Lung microvascular endothelial cell (primary cell): ENCODE data around the gene TANC1. TPM values are rescaled to one million over a fixed set of nuclear protein-coding genes. Genes with fewer than 3 reads are reported as not detected.
"Not testable (repeated sequence)": the region's sequence is repeated elsewhere in the genome, so short reads cannot be mapped to it uniquely, and the experiment has no call there.

Experiments used
- DNase-seq, 2 donors: peaks; one replicate each; pipeline versions ENCODE4 v3.0.0 to v3.0.0-alpha.2; 2010; ENCODE audit warnings: low read depth in 2 of 2
- total RNA-seq: library from RNA; depleted of rRNA; stranded (reverse); fragments of >200 nt; gene quantifications from 2 replicates; pipeline ENCODE4 v1.2.1, GENCODE V29; 2014

TANC1 gene
- total RNA-seq, 1 donor from 2014 or later: 64.7 TPM

DNA sequence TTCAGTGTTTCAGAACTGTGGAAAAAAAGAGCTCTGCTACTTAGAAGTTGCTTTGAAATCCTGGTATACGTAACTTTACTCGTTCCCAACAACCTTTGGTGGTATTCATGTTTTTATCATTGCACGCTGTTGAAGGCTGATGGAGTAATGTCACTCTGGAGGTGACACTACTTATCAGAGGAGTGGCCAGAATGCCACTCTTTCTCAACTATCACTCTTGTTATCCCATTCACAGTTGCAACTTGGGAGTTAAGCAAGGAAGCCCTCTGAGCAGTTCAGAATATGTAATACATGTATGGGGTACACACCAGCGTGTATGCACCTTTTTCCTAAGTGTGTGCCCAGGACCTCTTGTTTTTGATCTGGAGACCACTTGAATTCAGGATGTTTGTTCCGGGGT lies 53.6 kb downstream of the TANC1 start:
- DNase-seq: no peak

DNA sequence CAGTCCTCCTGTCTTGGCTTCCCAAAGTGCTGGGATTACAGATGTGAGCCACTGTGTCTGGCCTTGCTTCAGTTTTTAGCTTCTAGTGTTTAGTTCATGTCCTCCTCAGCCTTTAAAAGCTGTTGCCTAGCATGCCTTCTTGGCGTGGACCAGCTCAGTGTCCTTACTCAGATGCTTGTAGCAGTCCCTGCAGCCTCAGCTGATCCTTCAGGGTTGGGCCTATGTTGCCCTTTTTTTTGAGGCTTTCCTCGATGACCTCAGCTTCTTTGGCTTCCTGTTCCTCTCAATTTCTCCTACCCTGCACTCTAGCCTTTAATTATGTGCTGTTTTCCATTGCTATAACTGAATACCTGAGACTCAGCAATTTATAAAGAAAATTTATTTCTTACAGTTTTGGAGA lies 57.7 kb downstream of the TANC1 start:
- no peak for DNase-seq

DNA sequence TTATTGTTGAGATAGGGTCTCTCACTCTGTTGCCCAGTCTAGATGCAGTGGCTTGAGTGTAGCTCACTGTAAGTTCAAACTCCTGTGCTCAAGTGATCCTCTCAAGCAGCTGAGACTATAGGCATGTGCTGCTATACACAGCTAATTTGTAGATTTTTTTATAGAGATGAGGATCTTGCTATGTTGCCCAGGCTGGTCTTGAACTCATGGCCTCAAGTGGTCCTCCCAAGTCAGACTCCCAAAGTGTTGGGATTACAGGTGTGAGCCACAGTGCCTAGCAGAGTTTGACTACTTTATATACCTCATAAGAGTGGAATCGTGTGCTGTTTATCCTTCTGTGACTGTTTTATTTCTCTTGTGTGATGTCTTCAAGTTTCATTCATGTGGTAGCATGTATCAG lies 60.3 kb downstream of the TANC1 start:
- no peak for DNase-seq

DNA sequence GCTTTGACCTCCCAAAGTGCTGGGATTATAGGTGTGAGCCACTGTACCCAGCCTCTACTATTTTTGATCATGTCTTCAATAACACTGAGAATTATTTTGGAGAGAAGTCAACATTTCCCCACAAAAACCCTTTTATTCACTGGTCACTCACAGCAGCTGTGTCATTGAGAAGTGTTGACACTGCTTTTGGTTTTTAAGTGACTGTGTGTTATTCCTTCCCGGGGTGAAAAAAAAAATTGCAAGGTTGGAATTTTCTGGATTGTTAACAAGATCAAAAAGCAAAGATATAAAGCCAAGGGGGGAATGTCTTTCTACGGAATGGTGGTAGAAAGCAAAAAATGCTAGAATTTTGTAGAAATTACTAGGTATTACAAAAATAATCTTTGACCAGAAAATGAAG lies 61.5 kb downstream of the TANC1 start:
- no peak for DNase-seq

DNA sequence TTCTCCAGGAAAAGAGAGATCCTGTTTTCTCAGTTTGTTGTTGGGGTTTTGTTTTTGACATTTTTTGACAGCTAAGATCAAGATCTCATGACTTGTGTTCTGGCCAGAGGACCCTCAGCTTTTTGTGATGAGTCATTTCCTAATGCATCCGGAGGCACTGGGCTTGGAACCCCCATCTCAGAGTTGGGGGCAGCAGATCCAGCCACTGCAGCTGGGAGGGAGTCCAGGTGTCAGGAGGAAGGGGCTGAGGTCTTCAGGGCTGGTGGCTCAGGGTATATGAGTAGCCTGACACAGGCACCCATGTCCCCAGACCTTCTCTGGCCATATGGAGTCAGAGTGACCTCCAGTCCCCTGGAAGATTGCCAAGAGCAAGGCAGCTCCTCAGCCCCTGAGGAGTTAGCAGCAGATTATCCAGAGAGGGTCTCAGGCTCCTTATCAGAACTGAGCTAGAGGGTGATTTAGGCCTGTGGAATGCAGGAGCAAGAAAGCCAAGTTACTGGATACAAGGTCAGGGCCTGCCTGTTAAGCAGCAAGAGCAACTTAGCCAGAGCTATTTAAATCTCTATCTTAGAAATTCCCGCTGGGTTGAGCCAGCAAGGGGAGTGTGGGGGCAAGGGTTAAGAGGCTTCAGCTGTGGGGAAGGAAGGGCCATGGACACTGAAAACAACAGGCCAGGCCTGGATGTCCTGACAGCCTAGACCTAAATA lies 62.4 kb downstream of the TANC1 start:
- peak; percentile 37 to 92 for DNase-seq

DNA sequence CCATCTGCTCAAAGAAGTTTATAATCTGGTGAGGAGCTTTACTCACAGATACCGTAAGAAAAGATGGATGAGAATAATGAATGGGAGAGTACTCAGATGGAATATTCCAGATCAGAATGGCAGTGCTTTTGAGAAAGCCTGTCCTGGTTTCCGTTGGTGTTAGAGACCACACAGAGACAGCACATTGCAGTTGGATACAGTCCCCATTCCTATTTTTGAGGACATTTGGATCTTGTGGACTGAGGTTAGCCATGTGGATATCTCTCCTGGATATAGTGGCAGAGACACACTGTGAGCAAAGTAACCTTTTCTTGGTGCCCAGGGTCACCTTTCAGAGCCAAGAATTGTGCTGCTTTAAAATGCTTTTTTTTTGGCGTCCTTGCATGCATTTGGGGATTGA lies 63.7 kb downstream of the TANC1 start:
- DNase-seq: no peak

DNA sequence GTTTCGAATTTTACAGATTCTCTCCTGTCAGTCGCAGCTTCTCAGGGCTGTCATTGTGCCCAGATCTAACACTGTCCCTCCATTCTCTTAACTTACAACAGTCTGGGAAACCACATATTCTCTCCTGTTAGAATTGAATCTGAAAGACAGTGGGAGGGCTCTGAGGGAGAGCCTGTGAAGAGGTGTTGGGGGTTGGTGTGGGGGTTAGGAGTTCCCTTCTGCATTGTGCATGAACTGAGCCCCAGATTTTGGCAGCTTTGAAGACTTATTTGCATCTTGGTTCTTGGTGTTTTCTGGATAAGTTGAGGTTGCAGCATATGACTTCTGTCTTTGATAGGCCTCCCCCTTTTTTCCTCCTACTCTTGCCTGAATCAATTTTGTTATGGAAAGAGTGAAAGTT lies 64.1 kb downstream of the TANC1 start:
- no peak for DNase-seq

DNA sequence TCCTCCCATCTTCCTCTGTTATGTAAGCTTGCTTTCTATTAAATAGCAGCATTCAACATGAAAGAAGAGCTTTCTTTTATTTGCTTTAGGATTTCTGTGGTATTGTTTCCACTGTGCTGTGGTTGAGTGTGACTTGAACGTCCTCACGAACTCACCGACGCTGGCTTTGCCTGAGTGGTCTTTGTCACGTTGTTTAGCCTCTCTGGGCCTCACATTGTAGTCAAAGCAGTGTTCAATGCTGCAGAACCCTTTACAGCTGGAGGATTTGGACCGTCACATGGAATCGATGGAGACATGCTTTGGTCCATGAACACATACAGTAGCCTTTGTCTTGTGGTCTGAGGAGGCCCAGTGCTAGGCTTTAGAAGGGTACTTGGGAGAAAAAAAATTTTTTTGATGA lies 66.3 kb downstream of the TANC1 start:
- DNase-seq: no peak

DNA sequence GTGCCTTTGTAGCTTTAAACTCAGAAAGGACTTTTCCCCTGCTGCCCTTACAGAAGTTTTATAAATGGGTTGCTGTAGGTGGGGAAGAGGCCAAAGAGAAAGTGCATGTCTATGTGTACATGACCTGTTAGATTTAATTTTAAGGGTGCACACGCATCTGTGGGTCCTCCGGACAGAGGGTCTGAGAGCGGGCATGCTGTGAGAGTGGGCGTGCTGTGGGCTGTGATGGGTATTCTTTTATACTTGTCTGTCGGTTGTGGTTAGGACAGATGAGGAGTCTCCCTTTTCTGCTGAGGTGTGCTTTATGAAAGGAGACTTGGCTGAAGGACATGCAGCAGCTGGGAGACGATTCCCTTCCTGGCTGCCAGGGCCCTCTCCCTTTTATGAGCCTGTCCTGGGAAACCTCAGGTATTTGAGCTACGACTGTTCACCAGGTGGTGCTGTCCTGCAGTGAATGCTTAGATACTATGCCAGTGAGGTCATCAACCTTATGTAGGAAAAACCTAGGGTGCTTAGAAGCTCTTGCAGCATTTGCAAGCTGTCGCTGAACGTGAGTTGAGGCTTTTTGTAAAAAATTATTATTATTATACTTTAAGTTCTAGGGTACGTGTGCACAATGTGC lies 67.5 kb downstream of the TANC1 start:
- peak; percentile 53 to 67 for DNase-seq

DNA sequence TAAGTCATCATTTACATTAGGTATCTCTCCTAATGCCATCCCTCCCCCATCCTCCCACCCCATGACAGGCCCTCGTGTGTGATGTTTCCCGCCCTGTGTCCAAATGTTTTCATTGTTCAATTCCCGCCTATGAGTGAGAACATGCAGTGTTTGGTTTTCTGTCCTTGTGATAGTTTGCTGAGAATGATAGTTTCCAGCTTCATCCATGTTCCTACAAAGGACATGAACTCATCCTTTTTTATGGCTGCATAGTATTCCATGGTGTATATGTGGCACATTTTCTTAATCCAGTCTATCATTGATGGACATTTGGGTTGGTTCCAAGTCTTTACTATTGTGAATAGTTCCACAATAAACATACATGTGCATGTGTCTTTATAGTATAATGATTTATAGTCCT lies 68.0 kb downstream of the TANC1 start:
- DNase-seq: not testable (repeated sequence)

DNA sequence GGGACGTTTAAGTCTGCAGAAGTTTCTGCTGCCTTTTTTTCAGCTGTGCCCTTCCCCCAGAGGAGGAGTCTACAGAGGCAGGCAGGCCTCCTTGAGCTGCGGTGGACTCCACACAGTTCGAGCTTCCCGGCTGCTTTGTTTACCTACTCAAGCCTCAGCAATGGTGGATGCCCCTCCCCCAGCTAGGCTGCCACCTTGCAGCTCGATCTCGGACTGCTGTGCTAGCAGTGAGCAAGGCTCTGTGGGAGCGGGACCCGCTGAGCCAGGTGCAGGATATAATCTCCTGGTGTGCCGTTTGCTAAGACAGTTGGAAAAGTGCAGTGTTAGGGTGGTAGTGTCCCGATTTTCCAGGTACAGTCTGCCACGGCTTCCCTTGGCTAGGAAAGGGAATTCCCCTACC lies 72.9 kb downstream of the TANC1 start:
- not testable (repeated sequence) for DNase-seq

DNA sequence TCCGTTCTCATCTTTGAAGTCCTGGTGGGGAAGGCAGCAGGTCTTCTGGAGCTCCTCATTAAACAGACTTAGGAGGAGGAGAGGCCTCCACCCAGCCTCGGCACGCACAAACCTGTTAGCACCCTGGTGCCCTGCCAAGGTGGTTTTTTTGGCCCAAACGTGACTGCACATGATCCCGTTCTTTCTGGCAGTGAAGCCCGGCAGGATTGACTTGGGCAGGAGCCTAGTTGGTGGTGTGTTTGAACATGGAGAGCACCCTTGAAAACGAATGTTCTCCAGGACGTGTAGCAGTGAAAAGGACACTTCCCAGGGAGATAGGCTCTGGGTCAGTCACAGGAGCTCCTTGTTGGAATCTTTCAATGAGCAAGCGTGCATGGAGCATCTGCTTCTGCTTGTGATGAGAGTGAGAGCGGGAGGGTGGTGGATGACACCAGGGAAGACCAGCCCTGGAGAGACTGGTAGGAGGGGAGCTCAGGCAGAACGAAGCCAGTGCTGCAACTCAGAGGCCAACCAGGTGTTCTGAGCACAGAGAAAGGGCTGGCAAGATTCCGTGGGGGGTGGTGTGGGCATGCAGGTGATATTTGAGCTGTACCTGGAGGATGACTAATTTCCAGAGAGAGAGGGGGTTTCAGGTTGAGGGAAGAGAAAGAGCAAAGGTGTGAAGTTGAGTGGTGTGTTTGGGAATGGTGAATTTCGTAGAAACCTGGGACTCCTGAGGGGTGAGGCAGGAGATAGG lies 73.8 kb downstream of the TANC1 start:
- no peak for DNase-seq

DNA sequence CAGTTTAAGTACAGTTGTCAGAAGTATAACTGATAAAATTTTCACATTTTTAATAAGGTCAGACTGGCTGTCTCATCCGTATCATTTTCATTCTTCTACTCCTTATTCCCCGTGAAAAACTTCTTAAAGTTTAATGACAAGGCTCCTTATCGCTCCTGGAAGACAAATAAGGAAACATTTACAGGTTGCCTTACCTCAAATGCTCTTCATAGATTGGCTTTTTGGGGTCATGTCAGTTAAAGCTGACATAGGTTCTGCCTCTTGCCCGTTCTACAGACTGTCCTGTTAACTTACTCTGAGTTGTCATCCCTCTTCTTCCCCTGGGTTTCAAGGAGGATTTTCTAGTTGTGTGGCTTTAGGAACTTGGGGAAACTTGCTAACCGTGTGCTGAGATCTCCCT lies 75.3 kb downstream of the TANC1 start:
- no peak for DNase-seq

DNA sequence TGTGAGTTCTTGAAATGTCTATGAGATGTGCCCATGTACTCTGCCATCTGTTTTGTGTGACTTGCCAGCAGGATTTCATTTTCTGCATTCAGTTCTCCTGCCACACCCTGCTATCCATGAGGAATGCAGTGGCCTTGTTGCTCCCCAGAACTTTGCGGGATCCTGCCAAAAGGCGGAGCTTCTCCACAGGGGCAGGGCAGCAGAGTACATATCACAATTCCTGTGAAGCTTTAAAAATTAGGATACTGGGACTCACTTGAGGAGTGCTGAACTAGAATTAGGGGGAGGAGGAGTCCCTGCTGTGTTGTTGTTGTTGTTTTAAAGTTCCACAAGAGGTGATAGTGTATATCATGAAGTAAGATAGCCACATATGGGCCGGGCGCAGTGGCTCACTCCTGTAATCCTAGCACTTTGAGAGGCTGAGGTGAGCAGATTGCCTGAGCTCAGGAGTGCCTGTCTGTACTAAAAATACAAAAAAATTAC lies 76.4 kb downstream of the TANC1 start:
- DNase-seq: no peak

DNA sequence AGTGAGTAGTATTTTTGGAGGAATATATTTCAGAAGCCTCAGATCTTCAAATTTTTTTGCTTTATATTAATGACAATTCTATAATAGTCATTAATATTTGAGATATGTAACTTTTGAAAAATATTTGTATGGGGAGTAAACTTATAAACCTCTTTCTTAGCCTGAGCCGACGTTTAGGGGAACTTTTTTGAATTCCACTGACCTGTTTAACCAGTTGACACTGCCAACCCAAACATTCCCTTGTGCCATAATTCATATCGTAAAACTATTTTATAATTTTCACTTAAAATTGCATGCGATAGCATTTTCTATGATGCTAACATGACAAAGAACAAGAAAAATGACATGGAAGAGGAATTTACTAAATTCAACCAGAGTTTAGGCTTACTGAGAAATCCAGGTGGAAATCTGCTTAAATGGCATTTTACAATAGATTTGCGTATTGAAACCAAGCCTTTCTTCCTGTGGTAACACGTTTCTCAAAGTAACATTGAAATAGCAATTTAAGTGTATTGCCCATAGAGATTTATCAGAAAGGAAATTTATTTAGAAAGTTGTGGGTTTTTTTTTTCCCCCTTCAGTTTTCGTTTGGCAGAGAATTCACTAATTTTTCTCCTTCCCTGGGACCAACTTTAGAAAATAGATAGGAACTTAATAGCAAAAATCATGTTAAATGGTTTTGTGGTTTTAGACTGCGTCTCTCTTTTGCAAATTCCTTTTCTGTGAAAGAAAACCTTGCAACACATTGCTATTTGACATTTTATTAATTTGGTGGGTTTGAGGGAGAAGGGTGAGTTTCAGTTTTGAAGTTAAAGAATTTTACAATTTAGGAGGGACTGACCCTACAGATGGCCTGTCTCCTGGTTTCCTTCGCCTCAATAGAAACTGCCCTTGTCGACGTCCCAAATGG lies 77.4 kb downstream of the TANC1 start:
- peak in 1 of 2 donors; percentile 70 for DNase-seq

DNA sequence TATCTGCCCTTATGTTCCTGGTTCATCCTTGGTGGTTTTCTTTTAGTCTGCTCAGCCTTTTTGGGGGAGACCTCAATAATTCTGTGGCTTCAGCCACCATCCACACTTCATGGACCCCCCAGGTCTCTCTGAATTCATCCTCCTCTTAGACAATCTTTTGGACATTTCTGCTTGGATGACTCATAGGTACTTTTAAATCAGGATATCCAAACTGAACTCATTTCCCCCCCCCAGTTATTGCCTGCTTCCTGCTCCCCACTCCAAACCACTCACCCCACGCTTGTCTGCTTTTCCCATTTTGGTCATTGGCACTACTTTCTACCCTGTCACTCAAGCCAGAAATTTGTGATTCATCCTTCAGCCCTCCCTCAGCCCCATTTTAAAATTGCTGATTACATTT lies 78.5 kb downstream of the TANC1 start:
- peak; percentile 65 to 90 for DNase-seq

DNA sequence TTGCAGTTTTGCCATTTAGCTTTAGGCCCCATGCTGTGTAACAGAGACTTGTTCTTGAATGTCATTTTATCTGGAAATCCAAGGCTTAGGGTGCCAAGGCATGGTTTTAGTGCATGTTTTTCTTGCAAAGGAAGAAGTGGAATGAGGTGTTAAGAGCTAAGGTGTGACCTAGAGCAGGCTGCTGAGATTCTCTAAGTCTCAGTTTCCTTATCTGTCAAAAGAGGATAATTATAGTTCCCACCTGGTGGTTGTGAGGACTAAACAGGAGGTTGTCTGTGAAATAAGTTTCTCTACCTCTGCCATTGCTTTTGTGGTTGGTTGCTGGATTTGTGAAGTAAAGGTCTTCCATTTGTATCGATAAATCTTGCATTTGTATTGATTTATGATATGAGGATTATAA lies 82.0 kb downstream of the TANC1 start:
- no peak for DNase-seq

DNA sequence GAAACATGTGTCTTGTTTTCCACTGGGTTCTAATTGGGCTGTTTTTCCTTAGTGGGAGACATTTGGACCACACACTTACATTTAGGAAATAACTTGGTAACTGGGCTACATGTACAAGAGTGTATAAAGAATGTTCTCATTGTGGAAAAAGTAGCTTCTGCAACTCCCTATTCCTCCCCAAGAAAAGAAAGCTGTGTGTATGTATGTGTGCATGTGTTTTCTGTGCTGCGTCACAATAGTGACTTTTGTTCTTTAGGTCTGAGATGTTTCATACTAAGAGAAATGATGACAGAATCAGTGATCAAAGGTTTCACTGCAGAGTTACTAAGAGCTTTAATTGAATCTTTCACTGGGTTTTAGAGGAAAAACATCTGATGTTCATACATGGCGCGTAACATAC lies 82.7 kb downstream of the TANC1 start:
- DNase-seq: no peak

DNA sequence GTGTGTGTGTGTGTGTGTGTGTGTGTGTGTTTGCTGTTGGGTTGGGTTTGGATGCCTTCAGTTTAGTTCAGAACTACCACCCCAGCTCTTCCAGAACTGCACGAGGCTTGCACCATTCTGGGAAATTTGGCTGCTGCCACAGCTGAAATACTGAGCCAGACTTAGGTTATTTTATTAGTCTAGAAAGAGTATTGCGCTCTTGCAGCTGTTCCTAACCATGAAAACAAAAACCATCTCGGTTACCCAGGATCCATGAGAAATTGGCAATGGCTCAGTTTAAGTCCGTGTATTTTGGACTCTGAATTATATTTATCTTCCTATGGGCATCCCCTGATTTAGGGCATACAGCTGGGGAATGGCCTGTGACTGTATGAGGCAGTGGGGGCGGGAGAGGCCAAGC lies 83.2 kb downstream of the TANC1 start:
- peak in 1 of 2 donors; percentile 30 for DNase-seq

DNA sequence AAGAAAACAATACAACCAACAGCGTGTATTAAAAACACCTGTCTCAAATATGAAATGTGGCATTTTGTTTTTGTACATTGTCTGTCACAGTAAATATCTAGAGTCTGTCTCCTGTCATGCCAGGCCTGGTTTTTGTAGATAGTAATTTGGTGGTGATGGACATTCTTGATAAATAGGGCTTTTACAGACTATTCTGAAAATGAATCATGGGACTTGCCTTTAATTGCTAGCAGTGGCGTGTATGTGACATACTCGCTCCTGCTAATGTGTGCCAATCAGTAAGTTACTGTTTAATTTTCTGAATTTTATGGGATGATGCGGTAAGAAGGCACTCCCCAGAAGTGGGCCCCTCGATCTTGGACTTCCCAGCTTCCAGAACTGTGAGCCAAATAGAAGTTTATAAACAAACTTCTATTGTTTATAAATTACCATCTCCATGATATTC lies 83.7 kb downstream of the TANC1 start:
- no peak for DNase-seq
